Measurements from ENCODE around the gene FBXO21.

- TF ChIP-seq CTCF (conservative IDR thresholded peaks at IDR 0.05 in 1 of 2, IDR thresholded peaks at IDR 0.05 in 1 of 2; ENCODE audit: low read depth in 1 of 2, low read length in 2 of 2) (no peak), EZH2 (IDR thresholded peaks at IDR 0.05; ENCODE audit: low read length, missing control alignments) (no peak)
These were observed 1.8 kb upstream of the FBXO21 start for GRCh38 chr12:117192057-117192456.
